Medulla oblongata (tissue), 1 donor: ENCODE measurements around the gene SPINT4.
"Not testable (repeated sequence)": the region's sequence is repeated elsewhere in the genome, so short reads cannot be mapped to it uniquely, and the experiment has no call there.

Experiments used
- DNase-seq: peaks from one replicate; pipeline ENCODE4 v3.0.0-alpha.2; 2015; ENCODE audit errors: extremely low spot score

Gene SPINT4

GRCh38 chr20:45722047-45722446 is at the start of gene SPINT4:
TSS of gene SPINT4 (plus strand) at chr20:45722347. CDS start at chr20:45722368, 21 bp downstream.
- DNase-seq, result no peak

DNA sequence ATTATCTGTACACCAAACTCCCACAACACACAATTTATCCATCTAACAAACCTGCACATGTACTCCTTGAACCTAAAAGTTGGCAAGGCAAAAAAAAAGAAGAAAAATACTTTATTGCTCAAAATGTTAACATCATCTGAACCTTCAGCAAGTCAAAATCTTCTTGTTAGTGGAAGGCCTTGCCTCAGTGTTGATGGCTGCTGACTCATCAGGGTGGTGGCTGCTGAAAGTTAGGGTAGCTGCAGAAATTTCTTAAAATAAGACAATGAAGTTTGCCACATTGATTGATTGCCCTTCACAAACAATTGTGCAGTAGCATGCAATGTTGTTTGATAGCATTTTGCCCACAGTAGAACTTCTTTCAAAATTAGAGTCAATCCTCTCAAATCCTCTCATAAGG is 49.4 kb upstream of the SPINT4 start:
- DNase-seq, result no peak

DNA sequence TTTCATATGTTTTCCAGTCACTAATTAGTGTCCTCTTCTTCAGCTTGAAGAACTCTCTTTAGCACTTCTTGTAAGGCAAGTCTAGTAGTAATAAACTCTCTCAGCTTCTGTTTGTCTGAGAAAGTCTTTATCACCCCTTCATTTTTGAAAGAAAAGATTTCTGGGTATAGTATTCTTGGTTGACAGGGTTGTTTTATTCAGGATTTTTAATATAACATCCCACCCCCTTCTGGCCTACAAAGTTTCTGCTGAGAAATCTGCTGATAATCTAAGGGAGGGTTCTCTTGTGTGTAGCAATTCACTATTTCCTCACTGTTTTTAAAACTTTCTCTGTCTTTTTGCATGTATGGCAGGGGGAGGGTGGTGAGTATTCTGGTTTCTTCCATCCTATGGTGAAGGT is 42.5 kb upstream of the SPINT4 start:
- DNase-seq, result no peak

DNA sequence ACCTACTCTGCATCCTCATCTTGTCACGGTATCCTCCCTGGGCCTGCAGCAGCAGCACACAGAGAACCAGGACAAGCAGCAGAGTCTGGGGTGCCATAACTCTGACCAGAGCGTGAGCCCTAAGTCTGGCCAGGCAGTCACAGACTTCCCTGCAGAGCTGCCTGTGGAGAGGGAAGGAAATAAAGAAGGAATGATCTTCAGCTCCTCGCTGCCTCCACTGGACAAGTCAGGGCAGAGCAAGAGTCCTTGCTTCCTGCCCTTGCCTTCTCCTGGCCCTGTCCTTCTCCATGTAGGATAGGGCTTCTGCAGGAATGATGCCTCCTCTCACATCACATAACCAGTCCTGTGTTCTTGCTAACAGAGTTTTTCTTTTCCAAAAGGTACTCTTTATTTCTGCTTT is 36.3 kb upstream of the SPINT4 start:
- no peak for DNase-seq

DNA sequence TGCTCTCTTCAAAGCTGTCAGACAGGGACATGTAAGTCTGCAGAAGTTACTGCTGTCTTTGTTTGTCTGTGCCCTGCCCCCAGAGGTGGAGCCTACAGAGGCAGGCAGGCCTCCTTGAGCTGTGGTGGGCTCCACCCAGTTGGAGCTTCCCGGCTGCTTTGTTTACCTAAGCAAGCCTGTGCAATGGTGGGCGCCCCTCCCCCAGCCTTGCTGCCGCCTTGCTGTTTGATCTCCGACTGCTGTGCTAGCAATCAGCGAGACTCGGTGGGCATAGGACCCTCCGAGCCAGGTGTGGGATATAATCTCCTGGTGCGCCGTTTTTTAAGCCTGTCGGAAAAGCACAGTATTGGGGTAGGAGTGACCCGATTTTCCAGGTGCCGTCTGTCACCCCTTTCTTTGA is 28.8 kb upstream of the SPINT4 start:
- not testable (repeated sequence) for DNase-seq

DNA sequence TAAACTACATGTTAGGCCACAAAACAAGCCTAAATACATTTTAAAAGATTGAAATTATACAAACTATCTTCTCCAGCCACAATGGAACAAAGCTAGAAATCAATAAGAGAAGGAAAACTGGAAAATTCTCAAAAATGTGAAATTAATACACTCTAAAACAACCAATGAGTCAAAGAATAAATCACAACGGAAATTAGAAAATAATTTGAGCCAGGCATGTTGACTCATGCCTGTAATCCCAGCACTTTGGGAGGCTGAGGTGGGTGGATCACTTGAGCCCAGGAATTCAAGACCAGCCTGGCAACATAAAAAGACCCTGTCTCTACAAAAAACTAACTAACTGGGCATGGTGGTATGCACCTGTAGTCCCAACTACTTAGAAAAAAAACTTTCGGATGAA is 26.7 kb upstream of the SPINT4 start:
- DNase-seq, result no peak

DNA sequence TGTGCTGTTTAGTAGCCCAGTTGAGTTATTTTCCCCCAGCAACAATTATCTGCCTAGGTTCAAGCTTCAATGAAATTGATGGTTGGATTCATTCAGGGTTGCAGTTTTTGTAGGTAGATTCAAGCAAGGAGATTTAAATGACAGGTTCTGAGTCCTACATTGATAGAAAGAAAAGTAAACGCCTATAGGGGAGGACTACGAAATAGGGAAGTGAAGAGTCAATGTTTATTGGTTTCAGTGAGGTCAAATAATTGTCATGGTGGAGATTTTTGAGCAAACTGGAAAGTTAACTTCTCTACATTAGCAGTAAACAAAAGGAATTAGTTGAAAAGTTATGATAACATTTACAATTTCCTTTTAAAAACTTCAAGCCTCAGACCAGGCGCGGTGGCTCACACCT is 21.0 kb upstream of the SPINT4 start:
- no peak for DNase-seq

- DNase-seq, result no peak
Observed at GRCh38 chr20:45701873-45702272, 20.3 kb upstream of the SPINT4 start, which contains the start of gene WFDC13. TSS of gene WFDC13 (plus strand) at chr20:45702038. CDS start at chr20:45702124, 86 bp downstream.

DNA sequence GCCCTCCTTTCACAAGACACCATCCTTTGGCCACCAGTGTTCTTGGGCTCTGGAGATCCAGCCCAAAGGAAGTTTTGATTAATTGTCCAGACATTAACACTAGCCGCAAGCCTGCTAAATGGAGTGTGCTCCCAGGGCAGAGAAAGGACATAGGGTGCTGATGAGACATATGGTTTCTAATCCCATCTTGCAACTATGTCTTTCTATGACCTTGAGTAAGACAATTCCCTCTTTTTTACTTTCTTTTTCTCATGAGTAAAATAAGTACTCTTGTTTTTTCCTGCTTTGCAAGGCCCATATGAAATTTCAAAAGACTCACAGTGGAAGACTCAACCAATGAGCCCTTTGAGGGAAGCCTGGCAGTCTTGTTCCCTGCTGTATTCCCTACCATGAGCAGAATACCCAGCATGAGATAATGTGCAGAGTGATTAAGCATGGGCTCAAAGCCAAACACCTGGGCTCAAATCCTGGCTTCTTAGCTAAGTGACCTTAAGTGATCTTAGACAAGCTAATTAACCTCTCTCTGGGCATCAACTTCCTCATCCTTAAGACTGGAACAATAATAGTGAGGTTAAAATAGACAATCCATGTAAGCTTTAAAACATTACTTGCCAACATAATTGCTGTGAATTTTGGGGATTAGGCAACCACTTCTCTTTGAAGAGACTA is 17.0 kb upstream of the SPINT4 start, which contains the start of gene WFDC10B:
WFDC10B (minus strand) TSS at position 51 of the 669 bp plus-strand sequence. CDS start 19,027 bp downstream, outside the sequence.
- no peak for DNase-seq

DNA sequence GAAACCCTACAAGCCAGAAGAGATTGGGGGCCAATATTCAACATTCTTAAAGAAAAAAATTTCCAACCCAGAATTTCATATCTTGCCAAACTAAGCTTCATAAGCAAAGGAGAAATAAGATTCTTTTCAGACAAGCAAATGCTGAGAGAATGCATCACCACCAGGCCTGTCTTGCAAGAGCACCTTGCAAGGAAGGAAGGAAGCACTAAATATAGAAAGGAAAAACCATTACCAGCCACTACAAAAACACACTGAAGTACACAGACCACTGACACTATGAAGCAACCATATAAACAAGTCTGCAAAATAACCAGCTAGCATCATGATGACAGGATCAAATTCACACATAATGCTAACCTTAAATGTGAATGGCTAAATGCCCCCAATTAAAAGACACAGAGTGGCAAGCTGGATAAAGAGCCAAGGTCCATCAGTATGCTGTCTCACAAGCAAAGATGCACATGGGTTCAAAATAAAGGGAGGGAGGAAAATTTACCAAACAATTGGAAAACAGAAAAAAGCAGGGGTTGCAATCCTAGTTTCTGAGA is 5.9 kb upstream of the SPINT4 start:
- DNase-seq, result not testable (repeated sequence)

GRCh38 chr20:45725134-45725533 is 3.0 kb downstream of the SPINT4 start:
- no peak for DNase-seq

DNA sequence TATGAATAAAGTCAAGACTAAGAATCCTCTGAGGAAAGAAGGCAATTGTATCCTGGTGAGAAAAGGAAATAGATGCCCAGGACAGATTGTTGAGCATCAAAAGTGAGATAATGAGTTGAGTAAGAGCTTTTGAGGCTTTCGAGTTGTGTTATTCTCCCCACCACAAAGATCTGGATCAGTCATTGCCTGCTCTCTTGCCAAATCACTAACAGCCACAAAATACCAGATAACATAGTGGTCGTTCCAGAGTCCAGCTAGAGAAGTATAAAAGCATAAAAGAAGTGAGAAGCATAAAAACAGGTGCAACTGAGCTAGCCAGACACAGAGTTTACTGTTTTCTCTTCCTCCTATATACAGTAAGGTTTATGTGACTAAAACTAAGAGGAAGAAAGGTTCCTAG is 4.9 kb downstream of the SPINT4 start:
- no peak for DNase-seq

GRCh38 chr20:45732199-45732598 is 10.1 kb downstream of the SPINT4 start:
- DNase-seq, result no peak

DNA sequence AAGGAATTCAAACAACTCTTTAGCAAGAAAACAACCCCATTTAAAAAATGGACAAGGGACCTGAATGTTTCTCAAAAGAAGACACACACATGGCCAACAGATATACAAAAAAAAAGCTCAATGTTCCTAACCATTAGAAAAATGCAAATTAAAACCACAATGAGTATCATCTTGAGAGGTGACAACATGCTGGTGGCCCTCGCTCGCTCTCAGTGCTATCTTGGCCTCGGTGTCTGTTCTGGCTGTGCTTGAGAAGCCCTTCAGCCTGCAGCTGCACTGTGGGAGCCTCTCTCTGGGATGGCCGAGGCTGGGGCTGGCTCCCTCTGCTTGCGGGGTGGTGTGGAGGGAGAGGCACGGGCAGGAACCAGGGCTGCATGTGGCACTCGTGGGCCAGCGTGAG is 13.4 kb downstream of the SPINT4 start:
- DNase-seq, result no peak

GRCh38 chr20:45735988-45736387 is 13.8 kb downstream of the SPINT4 start:
- DNase-seq, result no peak

DNA sequence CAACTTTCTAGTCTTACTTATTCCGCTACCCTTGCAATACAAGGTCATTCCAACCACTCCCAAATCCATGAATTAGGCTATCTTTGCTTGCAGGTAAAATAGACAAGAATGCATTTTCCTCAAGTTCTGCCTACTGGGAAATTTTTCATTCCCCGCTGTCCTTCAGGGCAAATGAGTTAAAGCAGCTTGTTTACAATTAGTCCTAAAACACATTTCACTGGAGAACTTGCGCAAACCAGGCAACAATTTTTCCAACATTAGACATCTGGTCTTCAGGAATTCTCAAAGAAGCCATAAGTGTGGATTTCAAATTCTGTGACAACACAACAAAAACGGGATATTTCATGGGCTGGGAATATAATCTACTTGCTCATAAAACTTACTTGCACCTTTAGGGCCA is 20.4 kb downstream of the SPINT4 start:
- no peak for DNase-seq

GRCh38 chr20:45745015-45745414 is 22.9 kb downstream of the SPINT4 start:
- DNase-seq, result no peak

DNA sequence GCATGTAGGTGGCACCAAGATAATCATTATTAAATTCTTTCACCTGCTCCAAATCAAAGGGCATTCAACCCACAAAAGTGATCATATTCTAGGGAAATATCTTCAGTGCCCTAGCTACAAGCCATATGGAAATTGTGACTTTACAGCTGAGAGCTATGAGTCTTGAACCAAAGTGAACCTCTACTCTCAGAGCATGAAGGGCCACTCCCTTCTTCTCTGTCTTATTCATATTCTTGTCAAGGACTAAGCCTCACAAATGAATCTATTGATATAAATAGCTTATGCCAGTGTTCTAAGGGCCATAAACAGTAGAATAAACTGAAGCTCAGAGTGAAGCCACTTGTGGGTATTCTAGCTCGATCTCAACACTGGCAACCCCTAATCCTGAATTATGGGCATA is 29.6 kb downstream of the SPINT4 start:
- no peak for DNase-seq

GRCh38 chr20:45752746-45753145 is 30.6 kb downstream of the SPINT4 start:
- no peak for DNase-seq

DNA sequence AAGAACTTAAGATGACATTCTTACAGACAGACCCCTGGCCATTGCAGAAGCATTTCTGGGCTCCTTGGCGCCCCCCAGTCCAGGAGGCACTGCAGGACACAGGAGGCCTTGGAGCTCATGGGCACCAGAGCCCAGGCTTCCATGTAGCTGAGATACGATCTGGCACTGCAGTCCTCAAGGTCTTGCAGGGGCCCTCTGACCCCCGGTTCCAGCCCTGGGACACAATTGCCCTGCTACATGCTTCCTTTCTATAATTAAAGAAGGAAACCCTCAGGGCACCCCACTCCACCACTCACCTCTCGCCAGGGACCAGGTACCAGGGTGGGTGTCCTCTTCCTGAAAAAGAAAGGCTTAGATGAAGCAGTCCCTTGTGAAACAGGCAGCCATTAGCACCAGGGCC is 35.9 kb downstream of the SPINT4 start:
- no peak for DNase-seq

DNA sequence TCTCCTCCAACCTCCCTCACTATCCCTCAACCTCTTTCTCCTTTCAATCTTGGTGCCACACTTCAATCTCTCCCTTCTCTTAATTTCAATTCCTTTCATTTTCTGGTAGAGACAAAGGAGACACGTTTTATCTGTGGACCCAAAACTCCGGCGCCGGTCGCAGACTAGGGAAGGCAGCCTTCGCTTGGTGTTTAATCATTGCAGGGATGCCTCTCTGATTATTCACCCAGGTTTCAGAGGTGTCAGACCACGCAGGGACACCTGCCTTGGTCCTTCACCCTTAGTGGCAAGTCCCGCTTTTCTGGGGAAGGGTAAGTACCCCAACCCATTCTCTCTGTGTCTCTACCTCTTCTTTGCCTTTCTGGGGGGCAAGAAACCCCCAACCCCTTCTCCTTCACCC is 37.8 kb downstream of the SPINT4 start:
- DNase-seq, result not testable (repeated sequence)

DNA sequence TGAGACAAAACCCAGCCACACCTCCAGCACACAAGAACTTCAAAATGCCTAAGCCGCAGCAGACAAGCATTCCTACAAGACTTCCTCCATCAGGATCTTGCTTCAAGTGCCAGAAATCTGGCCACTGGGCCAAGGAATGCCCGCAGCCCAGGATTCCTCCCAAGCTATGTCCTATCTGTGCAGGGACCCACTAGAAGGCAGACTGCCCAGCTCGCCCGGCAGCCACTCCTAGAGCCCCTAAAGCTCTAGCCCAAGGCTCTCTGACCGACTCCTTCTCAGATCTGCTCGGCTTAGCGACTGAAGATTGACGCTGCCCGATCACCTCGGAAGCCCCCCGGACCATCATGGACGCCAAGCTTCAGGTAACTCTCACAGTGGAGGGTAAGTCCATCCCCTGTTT is 39.8 kb downstream of the SPINT4 start:
- not testable (repeated sequence) for DNase-seq

GRCh38 chr20:45764618-45765282 is 42.6 kb downstream of the SPINT4 start:
- not testable (repeated sequence) for DNase-seq
